ENCODE measurements around the gene IKZF3. TPM values are rescaled to one million over a fixed set of nuclear protein-coding genes. Genes with fewer than 3 reads are reported as not detected.

IKZF3 gene
- total and polyA plus RNA-seq, 10 of the 15 experiments (the other 5 are each of a cell fraction or from before 2014, with no cell fraction given) = 5.5 to 98.2 (median 47.6) TPM

DNA sequence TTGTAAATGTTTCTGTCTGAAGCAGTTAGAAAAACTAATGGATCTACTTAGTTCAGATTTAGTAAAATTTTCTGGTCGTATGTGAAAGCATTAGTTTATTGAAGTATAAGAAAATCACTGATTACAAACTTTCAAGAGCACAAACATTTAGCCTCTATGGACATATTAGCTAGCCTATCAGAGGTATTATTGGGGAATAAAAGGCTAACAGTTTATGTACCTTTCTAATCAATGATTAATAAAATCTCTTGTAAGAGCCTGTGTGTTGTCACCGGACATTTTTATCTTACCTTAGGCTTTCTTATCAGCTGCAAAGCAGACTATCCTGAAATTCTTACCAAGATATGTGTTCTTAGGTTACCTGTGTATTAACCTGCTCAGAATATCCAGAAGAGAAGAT lies 25.1 kb upstream of the IKZF3 start (continued):
- TF ChIP-seq, protein P1, sequence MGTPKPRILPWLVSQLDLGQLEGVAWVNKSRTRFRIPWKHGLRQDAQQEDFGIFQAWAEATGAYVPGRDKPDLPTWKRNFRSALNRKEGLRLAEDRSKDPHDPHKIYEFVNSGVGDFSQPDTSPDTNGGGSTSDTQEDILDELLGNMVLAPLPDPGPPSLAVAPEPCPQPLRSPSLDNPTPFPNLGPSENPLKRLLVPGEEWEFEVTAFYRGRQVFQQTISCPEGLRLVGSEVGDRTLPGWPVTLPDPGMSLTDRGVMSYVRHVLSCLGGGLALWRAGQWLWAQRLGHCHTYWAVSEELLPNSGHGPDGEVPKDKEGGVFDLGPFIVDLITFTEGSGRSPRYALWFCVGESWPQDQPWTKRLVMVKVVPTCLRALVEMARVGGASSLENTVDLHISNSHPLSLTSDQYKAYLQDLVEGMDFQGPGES (IDR thresholded peaks at IDR 0.05) = no peak
- no peak for TF ChIP-seq TARDBP (IDR thresholded peaks at IDR 0.05; ENCODE audit: borderline replicate concordance)
- TF ChIP-seq SPI1 (IDR thresholded peaks at IDR 0.05; ENCODE audit: borderline replicate concordance, insufficient read depth, low read depth, low read length) = no peak
- no peak for TF ChIP-seq CBFB (IDR thresholded peaks at IDR 0.05; ENCODE audit: low read depth)

DNA sequence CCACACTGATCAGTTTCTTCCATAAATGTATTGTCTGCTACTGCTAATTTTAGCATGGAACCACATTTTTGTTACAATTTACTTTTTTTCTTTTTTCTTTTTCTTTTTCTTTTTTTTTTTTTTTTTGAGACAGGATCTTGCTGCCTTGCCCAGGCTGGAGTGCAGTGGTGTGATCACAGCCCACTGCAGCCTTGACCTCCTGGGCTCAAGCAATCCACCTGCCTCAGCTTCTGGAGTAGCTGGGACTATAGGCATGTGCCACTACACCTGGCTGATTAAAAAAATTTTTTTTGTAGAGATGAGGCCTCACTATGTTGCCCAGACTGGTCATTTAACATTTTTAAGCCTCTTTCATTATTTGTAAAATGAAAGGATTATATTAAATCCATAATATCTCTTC lies 23.0 kb upstream of the IKZF3 start:
- ChIA-PET POLR2A (interaction anchor here (0.5 kb wide), 1 partner anchor 11 kb away, joined by 5 read pairs; no protein-coding TSS in a partner anchor), RAD21 (ENCODE audit: unreplicated experiment) (no interaction called here), SMC1A (ENCODE audit: uncharacterized antibody, unreplicated experiment) (no interaction called here), CTCF (interaction anchor here (1.0 to 1.4 kb wide), 2 partner anchors 14 to 93 kb away, joined by 3 to 5 read pairs; partner anchors contain the start of gene PSMD3)
- Histone ChIP-seq H4K20me1 (ENCODE audit: control insufficient read depth, insufficient read depth) (no peaks in the 10 kb centered on the region), H3K27ac (ENCODE audit: control insufficient read depth, insufficient read depth) (no peak overlapping the region), H3K4me1 (ENCODE audit: control insufficient read depth, insufficient read depth, low read length) (no peaks in the 10 kb centered on the region), H3K9me3 (replicated peaks; ENCODE audit: control insufficient read depth, insufficient read depth, low read length) (no peaks in the 10 kb centered on the region), H2AFZ (ENCODE audit: control insufficient read depth, low read depth, low read length) (no peak overlapping the region), H3K27me3 (replicated peaks in 1 of 2; ENCODE audit: control insufficient read depth in 2 of 2, insufficient read depth in 2 of 2, low read length in 1 of 2) (no peaks in the 10 kb centered on the region), H3K4me3 (no peak overlapping the region), H3K36me3 (ENCODE audit: control insufficient read depth in 2 of 2, insufficient read depth in 2 of 2, low read length in 1 of 2) (no peaks in the 10 kb centered on the region), H3K79me2 (ENCODE audit: control insufficient read depth, insufficient read depth, low read length) (no peaks in the 10 kb centered on the region), H3K4me2 (ENCODE audit: control insufficient read depth, insufficient read depth) (no peak overlapping the region), H3K9ac (ENCODE audit: control insufficient read depth, insufficient read depth, low read length) (no peak overlapping the region)
- DNase-seq (ENCODE audit: low read depth, low spot score) (no peak), FAIRE-seq (no peak), ATAC-seq (no peak)
- in situ Hi-C loops (cut with MboI) = no loop called here
- BruUV-seq (replicated peaks) = no TSS peak
- intact Hi-C loops (cut with micrococcal nuclease; ENCODE audit: unreplicated experiment) = no loop called here
- TF ChIP-seq ETV6 (conservative IDR thresholded peaks at IDR 0.05 in 1 of 2, IDR thresholded peaks at IDR 0.05 in 1 of 2; ENCODE audit: borderline replicate concordance in 1 of 2, low read depth in 1 of 2) = no peak
